KBM-7 (cell line): ENCODE measurements around the gene ZBTB12.
"Not testable (repeated sequence)": the region's sequence is repeated elsewhere in the genome, so short reads cannot be mapped to it uniquely, and the experiment has no call there.

Source experiments
- DNase-seq: peaks from one replicate; pipeline ENCODE4 v3.0.0-alpha.2; 2015
- in situ Hi-C: fragments of 300-500 bp; cut with MboI; formaldehyde crosslinking; loops from 2 replicates; pipeline ENCODE4 v1.14.3; 2020; ENCODE audit warnings: low sequenced_read_pairs, low pct_unique_long_range_greater_than_20kb, mixed read lengths

Gene ZBTB12

DNA sequence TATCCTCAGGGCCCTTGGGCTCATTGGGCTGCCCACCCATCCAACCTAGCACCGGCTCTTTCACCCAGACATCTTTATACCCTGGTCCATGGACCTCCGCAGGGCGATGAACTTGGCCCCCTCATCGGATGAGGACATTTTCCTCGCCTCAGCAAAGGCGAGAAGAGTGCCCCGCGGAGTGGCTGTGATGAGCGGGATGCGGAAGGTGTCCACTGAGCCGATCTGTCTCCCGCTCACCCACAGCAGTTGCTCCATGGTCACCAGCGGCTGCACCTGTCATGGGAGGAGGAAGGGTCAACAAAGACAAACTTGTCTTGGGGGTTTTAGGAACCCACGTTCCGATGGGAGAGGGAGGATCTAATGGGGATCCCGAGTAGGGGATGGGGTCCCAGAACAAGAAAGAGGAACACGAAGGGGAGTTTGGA, 40.0 kb downstream of the ZBTB12 start:
- DNase-seq, result no peak
- in situ Hi-C loops, result no loop called here

DNA sequence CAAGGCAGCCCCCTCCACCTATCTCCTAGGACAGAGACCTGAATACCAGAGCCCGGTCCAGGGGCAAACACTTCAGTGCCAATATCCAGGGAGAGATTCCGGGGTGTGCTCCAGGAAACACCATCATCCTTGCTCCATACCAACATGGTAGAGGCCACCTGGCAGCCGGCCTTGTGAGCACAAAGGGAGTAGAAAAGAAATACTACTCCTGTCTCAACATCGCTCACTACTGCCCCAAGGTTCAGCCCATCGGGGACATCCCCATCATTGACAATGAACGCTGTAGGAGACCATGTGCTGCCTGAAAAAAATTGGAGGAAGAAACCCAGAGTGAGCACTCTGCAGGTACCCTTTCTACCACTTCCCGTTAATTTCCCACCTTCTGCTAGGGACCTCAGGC, 40.7 kb downstream of the ZBTB12 start:
- no peak for DNase-seq
- in situ Hi-C loops, result no loop called here

DNA sequence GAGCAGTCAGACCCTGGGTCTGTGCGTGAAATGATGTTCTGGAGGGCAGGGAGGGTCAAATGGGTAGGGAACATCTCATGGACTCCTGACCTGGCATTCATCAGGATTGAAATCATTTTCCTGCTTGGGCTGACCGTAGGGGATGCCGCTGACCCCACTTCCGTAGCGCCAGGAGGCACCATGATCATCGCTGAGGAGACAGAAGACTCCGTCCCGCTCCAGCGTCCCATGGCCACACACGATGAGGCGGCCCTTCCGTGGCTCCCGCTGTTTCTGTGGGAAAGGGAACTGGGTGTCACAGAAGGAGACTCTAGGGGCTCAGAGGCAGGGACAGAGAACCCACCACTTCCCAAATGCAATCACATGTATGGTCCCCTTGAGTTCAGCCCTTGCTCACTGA, 41.5 kb downstream of the ZBTB12 start:
- no peak for DNase-seq
- in situ Hi-C loops, result no loop called here

DNA sequence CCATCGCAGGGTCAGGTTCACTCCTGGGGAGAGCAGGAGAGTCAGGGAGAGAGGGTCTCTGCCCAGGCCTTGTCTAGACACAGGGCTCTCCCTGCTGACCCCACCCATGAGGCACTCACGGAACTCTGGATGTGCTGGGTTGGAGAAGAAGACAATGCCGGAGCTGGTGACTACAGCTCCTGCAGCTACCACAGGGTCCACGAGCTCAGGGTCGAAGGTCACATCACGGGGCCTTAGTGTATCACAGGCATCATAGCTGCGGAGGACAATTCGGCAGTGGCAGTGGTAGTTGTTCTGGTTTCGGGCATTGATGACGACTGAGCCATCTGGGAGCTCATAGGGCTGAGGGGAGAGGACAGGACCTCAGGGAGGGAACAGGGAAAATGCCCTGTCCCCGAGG, 42.0 kb downstream of the ZBTB12 start:
- in situ Hi-C loops, result no loop called here
- DNase-seq, result no peak

DNA sequence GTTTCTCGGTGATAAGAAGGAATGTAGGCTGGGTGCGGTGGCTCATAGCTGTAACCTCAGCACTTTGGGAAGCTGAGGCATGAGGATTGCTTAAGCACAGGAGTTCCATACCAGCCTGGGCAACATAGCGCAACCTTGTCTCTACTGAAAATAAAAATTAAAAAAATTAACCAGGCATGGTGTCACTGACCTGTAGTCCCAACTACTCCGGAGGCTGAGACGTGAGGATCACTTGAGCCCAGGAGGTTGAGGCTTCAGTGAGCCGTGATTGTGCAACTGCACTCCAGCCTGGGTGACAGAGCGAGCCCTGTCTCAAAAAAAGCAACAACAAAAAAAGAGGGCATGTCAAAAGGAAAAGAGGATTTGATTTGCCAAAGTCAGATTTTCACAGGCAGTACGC, 43.2 kb downstream of the ZBTB12 start:
- DNase-seq, result no peak
- in situ Hi-C loops, result no loop called here

DNA sequence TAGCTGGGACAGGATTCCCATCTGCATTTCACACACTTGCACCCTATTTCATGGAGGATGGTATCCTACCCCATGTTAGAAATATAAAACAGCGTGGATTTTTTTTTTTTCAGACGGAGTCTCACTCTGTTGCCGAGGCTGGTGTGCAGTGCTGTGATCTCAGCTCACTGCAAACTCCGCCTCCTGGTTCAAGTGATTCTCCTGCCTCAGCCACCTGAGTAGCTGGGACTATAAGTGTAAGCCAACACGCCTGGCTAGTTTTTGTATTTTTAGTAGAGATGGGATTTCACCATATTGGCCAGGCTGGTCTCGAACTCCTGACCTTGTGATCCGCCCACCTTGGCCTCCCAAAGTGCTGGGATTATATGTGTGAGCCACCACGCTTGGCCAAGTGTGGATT, 44.1 kb downstream of the ZBTB12 start:
- DNase-seq, in situ Hi-C loops: not testable (repeated sequence)

DNA sequence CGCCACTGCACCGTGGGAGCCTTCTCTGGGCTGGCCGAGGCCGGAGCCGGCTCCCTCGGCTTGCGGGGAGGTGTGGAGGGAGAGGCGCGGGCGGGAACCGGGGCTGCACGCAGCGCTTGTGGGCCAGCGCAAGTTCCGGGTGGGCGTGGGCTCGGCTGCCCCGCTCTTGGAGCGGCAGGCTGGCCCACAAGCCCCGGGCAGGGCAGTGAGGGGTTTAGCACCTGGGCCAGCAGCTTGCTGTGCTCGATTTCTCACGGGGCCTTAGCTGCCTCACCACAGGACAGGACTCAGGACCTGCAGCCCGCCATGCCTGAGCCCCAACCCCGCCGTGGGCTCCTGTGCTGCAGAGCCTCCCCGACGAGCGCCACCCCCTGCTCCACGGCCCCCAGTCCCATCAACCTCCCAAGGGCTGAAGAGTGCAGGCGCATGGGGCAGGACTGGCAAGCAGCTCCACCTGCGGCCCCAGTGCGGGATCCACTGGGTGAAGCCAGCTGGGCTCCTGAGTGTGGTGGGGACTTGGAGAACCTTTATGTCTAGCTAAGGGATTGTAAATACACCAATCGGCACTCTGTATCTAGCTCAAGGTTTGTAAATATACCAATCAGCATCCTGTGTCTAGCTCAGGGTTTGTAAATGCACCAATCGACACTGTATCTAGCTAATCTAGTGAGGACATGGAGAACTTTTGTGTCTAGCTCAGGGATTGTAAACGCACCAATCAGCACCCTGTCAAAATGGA, 49.7 kb downstream of the ZBTB12 start:
- in situ Hi-C loops, DNase-seq: not testable (repeated sequence)

DNA sequence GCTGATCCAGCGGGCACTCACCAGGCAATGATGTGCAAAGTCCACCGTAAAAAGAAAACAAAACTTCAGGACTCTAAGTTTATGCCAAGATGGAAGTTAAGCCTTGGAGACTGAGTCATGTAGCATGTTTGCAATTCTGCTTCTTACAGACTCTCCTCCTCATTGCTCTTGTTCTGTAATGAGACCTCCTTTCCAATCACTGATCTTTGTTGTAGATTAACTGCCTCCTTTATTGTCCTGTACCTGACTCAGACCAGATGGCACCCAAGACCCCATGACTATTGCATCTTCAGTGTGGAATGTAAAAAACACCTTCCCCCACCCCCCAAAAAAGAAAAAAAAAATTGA, 50.4 kb downstream of the ZBTB12 start:
- DNase-seq, result no peak
- in situ Hi-C loops, result no loop called here

DNA sequence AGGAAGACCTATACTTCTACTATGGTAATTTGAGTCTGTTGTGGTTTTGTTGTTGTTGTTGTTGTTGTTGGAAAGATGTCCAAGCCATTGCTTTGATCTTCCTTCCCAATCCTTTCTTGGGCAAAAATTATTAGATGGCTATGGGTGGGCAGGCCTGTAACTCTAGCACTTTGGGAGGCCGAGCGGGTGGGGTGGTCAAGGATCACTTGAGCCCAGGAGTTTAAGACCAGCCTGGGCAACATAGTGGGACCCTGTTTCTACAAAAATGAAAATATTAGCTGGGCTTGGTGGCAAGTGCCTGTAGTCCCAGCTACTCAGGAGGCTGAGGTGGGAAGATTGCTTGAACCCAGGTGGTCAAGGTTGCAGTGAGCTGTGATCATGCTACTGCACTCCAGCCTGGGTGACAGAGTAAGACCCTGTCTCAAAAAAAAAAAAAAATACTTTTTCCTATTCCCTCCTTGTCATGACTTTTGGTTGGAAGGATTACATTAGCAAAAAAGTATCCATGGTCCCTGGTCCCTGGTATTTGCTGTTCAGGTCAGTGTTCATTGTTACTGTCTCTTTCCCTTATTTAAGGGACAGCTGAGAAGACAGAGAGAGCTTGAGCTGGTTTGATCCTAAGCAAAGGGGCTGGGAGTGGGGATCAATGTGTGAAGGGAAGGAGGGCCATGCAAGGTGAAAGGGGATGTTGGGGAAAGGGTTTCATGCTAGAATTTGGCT, 51.0 kb downstream of the ZBTB12 start:
- in situ Hi-C loops, result no loop called here
- no peak for DNase-seq
